Calu3 (cell line): ENCODE data around the gene GLS. TPM values are rescaled to one million over a fixed set of nuclear protein-coding genes. Genes with fewer than 3 reads are reported as not detected.

Experiments used
- BruUV-seq: library from RNA; stranded (reverse); fragments of 400-500 nt; replicated peaks from 2 replicates; lab custom pipeline; 2021; lab: Mats Ljungman, UMichigan
- CTCF ChIA-PET: fragments of 300-600 bp; sonication (Branson Sonifier 250); formaldehyde crosslinking; loops from one replicate; lab custom pipeline; 2022; ENCODE audit warnings: antibody characterized with exemption; lab: Charles Lee
- DNase-seq: peaks from one replicate; pipeline ENCODE4 v3.0.0; 2022
- H3K27ac Mint-ChIP-seq: one replicate; pipeline ENCODE4 v1.8.0; 2022; ENCODE audit warnings: mixed read lengths; ENCODE audit not compliant: unreplicated experiment
- H3K27me3 Mint-ChIP-seq: one replicate; pipeline ENCODE4 v1.8.0; 2022; ENCODE audit warnings: mixed read lengths; ENCODE audit not compliant: unreplicated experiment
- H3K36me3 Mint-ChIP-seq: one replicate; pipeline ENCODE4 v1.8.0; 2022; ENCODE audit warnings: mild to moderate bottlenecking, moderate library complexity, mixed read lengths; ENCODE audit not compliant: insufficient read depth, unreplicated experiment
- H3K4me1 Mint-ChIP-seq: one replicate; pipeline ENCODE4 v1.8.0; 2022; ENCODE audit warnings: mild to moderate bottlenecking, low read depth, mixed read lengths; ENCODE audit not compliant: unreplicated experiment
- H3K4me3 Mint-ChIP-seq: one replicate; pipeline ENCODE4 v1.8.0; 2022; ENCODE audit warnings: mild to moderate bottlenecking, low read depth, moderate library complexity, mixed read lengths; ENCODE audit not compliant: unreplicated experiment
- H3K9me3 Mint-ChIP-seq: one replicate; pipeline ENCODE4 v1.8.0; 2022; ENCODE audit warnings: low read depth, mixed read lengths; ENCODE audit not compliant: unreplicated experiment
- intact Hi-C: fragments of 100-400 bp; cut with micrococcal nuclease; formaldehyde crosslinking; loops from one replicate; pipeline ENCODE4 v1.10.0; 2022; ENCODE audit not compliant: unreplicated experiment
- total RNA-seq: library from RNA; stranded (reverse); gene quantifications from 2 replicates; pipeline ENCODE4 v1.2.3, GENCODE V29; 2022
- TF ChIP-seq, protein P1 (sequence below): fragments of 200-600 bp; IDR thresholded peaks from one replicate; pipeline ENCODE4 v1.8.0; 2022; ENCODE audit warnings: antibody characterized with exemption; ENCODE audit not compliant: unreplicated experiment

The GLS gene
- total RNA-seq, 1 experiment from 2014 or later = 115 TPM

DNA sequence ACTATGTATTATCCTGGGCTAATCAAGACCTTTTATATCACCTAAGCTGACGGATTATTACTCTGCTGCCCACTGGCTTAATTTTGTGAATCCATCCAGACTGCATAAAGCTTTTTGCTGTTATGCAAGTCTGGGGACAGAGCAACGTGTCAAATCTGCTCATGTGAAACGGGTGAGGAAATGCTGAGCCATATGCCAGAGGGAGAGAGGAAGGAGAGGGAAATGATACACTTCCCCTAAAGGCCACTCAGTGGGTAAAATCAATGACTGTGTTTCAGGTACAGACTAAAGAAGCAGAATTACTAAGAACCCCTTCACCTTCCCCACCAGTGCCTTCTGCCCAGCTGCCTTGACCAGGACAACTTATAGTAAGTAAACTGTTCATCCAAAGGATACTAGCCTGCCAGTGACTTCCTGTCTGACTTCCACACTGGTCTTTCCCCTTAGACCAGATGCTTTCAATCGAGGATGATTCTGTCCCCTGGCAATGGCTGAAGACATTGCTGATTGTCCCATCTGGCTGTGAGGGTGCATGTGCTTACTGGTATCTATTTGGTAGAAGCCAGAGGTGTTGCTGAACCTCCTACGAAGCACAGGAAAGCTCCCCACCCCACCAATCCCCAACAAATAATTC lies 90.4 kb downstream of the GLS start:
- Mint-ChIP-seq H3K27ac (no peak overlapping the region), H3K9me3 (no peaks in the 10 kb centered on the region), H3K4me3 (no peak overlapping the region), H3K4me1 (no peaks in the 10 kb centered on the region), H3K36me3 (peaks cover 63% of the 10 kb centered on the region), H3K27me3 (no peaks in the 10 kb centered on the region)
- DNase-seq = no peak
- CTCF ChIA-PET = interaction anchor here (0.6 kb wide), 1 partner anchor 275 kb away, joined by 3 read pairs; no protein-coding TSS in a partner anchor
- intact Hi-C loops = no loop called here
- no TSS peak for BruUV-seq
- TF ChIP-seq, protein P1, sequence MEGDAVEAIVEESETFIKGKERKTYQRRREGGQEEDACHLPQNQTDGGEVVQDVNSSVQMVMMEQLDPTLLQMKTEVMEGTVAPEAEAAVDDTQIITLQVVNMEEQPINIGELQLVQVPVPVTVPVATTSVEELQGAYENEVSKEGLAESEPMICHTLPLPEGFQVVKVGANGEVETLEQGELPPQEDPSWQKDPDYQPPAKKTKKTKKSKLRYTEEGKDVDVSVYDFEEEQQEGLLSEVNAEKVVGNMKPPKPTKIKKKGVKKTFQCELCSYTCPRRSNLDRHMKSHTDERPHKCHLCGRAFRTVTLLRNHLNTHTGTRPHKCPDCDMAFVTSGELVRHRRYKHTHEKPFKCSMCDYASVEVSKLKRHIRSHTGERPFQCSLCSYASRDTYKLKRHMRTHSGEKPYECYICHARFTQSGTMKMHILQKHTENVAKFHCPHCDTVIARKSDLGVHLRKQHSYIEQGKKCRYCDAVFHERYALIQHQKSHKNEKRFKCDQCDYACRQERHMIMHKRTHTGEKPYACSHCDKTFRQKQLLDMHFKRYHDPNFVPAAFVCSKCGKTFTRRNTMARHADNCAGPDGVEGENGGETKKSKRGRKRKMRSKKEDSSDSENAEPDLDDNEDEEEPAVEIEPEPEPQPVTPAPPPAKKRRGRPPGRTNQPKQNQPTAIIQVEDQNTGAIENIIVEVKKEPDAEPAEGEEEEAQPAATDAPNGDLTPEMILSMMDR = no peak

DNA sequence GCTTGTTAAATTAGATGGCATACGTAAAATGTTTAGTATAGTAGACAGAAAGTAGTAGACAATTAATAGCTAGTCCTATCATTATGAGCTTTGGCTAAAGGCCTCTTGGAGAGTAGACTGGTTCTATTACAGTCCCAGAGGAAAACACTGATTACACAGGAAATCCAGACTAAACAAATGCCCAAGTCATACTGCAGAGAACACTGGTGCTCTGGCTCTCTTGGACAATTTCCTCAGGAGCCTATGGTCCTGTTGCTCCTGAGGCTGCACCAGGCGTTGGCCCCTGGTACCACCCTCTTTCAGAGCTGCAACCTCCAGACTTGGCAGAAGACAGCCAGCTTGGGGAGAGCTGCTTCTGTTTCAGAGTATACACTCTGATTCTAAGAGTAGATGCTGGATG lies 91.6 kb downstream of the GLS start:
- Mint-ChIP-seq H3K27ac (no peak overlapping the region), H3K36me3 (peaks cover 72% of the 10 kb centered on the region), H3K27me3 (no peaks in the 10 kb centered on the region), H3K9me3 (no peaks in the 10 kb centered on the region), H3K4me3 (no peak overlapping the region), H3K4me1 (no peaks in the 10 kb centered on the region)
- intact Hi-C loops = no loop called here
- BruUV-seq = no TSS peak
- TF ChIP-seq, protein P1 = no peak
- CTCF ChIA-PET = interaction anchor here (0.7 kb wide), 1 partner anchor 213 kb away, joined by 4 read pairs; no protein-coding TSS in a partner anchor
- no peak for DNase-seq

DNA sequence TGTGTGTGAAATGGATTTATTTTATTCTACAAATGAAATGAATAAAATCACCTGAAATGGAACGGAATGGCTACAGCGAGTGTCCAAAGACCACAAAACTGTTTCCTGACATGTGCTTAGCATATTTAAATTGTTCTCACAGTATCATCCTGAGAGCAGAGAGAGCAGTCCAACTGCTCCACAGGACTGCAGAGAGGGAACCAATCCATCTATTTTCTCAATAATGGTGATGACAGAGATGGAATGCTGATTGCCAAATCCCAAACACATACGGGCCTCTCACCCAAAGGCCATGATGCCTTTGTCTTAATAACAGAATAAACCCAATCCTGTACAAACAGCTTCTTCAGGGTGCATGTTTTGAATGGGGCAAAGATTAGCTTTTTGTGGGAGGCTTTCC lies 92.2 kb downstream of the GLS start:
- CTCF ChIA-PET = no interaction called here
- Mint-ChIP-seq H3K27ac (no peak overlapping the region), H3K4me1 (no peaks in the 10 kb centered on the region), H3K27me3 (no peaks in the 10 kb centered on the region), H3K9me3 (no peaks in the 10 kb centered on the region), H3K4me3 (no peak overlapping the region), H3K36me3 (peaks cover 75% of the 10 kb centered on the region)
- intact Hi-C loops = no loop called here
- TF ChIP-seq, protein P1 = no peak
- DNase-seq = no peak
- BruUV-seq = no TSS peak

DNA sequence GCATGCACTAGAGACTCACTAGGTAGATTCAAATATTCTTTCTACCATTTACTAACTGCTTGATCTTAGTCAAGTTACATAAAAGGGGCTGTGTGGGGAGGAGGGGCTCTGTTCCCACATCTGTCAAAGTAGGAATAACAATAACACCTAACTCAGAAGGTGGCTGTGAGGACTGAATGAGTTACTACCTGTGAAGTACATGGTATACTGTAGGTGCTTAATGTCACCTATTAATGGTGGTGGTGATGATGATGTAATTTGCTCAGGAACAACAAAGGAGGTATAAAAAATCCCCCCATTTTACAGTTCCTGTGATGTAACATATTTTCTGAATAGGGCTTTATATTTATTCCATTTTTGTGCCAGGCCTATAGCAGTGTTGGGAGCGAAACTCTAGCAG lies 92.6 kb downstream of the GLS start:
- TF ChIP-seq, protein P1 = no peak
- Mint-ChIP-seq H3K4me3 (no peak overlapping the region), H3K36me3 (peaks cover 76% of the 10 kb centered on the region), H3K4me1 (no peaks in the 10 kb centered on the region), H3K9me3 (no peaks in the 10 kb centered on the region), H3K27ac (no peak overlapping the region), H3K27me3 (no peaks in the 10 kb centered on the region)
- no TSS peak for BruUV-seq
- intact Hi-C loops = no loop called here
- CTCF ChIA-PET = no interaction called here
- DNase-seq = no peak
